HG03066 (cell line): Measurements from ENCODE around the gene KLF16.
A peak's percentile ranks its signal among the peaks of the same experiment; 100 is the strongest.

ENCODE experiments used
- ATAC-seq: cut with Tn5 transposase; IDR thresholded peaks from one replicate; pipeline ENCODE4 v1.9.1; 2021; ENCODE audit warnings: low read depth; ENCODE audit not compliant: unreplicated experiment

The KLF16 gene

DNA sequence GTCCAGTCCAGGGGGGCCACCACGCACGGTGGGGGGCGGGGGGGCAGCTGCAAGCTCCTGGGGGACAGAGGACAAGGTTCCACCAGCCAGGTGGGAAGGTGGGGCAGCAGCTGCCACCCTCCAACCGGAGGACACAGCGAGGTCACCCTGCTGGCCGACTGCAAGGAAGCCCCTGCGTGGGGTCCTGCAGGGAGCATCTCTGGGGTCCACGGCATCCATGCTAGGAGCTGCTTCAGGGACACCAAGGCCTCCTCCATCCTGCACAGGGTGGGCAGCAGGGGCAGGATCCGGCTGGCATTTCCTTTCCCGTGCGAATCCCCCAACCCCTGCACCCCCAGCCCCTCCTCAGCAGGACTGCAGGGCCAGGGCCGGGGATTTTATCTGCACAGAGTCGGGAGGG lies 8.3 kb upstream of the KLF16 start:
- ATAC-seq, result no peak

DNA sequence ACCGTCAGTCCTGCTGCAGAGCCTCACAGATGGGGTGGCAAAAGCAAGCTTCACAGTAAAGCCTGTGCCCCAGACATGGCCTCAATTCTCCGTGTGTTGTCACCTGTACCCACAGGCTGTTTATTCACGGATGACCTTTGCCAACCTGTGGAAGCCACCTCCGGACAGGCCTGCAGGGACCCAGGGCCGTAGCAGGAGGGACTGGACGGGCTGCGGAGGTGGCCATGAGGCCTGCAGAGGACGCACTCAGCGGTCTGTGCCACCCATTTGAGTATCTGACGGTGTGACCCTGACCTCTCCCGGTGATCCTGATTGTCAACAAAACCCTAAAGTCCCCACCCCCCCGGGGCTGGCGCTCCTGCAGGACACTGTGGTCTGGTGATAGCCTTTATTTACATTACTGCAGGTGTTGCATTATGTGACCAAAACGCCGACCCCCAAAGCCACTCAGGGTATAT lies 7.8 kb upstream of the KLF16 start:
- no peak for ATAC-seq

DNA sequence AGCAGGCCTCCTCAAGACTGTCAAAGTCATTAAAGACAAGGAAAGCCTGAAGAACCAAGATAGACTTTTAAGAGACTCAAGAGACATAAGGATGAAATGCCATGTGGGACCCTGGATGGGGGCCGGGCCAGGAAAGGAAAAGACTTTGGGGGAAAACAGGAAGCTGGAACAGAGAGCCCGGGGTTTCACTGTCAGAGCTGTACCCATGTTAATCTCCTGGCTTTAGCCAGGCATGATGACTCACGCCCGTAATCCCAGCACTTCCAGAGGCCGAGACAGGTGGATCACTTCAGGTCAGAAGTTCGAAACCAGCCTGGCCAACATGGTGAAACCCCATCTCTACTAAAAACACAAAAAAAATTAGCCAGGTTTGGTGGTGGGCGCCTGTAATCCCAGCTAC lies 5.6 kb upstream of the KLF16 start:
- ATAC-seq, result no peak

DNA sequence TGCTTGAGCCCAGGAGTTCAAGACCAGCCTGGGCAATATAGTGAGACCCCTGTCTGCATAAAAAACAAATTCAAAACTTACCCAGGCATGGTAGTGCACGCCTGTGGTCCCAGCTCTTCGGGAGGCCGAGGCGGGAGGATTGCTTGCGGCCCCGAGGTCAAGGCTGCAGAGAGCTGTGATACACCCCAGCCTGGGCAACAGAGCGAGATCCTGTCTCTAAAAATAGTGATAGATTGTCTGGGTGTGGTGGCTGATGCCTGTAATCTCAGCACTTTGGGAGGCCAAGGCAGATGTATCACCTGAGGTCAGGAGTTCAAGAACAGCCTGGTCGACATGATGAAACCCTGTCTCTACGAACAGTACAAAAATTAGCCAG lies 4.0 kb upstream of the KLF16 start:
- ATAC-seq, result no peak

DNA sequence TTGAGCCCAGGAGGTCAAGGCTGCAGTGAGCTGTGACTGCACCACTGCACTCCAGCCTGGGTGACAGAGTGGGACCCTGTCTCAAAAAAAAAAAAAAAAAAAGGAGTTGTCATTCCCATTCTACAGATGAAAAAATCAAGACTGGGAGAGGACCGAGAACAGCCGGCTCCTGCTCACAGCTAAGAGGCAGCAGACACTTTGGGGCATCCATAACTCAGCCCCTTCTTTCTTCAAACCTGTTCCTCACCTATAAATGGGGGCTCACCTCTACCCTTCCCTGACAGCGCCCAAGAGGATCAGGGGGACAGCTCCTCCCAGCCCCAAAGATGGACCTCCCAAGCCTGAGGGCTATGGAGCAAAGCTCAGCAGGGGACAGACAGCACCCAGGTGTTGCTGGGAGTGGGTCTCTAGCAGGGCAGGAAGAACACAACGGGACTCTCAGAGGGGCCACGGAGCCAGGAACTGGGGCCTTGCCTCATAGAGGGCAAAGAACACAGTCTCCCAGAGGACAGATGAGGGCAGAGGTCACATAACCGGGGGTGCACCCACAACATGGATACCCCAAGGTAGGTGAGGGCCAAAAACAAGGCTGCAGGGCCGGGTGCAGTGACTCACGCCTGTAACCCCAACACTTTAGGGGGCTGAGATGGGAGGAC lies 3.4 kb upstream of the KLF16 start:
- no peak for ATAC-seq

DNA sequence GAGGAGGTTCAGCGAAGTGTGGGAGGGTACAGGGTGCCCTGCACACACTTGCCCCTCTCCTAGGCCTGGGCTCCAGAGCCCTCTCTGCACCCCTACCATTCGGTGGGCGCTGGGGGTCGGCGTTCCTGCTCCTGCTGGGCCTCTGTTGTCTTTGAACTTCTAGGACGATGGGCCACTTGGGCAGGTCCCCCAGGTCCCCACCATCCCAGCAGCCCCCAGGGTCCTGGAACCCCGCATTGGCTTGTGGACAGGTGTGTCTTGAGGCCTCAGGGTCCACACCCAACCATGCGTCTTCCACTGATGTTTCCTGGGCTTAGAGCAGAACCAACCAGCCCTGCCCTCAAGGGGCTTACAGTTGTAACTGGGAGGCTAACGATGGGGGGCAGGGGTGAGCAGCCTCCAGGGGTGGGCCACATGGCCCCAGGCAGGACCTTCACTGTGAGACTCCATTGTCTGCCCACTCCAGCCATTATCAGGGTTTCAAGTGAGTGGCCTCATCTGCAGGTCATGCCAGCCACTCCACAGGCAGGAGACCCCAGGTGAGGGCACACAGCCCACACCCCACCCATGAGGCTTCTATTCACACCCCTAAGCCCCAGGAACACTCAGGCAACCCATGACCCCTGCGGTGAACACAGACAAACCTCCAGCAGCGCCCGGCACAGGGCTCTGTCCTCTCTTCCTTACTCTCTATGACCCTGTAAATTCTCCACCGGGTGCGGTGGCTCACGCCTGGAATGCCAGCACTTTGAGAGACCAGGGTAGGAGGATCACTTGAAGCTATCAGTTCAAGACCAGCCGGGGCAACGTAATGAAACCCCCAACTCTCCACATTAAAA lies 2.0 kb upstream of the KLF16 start:
- no peak for ATAC-seq

DNA sequence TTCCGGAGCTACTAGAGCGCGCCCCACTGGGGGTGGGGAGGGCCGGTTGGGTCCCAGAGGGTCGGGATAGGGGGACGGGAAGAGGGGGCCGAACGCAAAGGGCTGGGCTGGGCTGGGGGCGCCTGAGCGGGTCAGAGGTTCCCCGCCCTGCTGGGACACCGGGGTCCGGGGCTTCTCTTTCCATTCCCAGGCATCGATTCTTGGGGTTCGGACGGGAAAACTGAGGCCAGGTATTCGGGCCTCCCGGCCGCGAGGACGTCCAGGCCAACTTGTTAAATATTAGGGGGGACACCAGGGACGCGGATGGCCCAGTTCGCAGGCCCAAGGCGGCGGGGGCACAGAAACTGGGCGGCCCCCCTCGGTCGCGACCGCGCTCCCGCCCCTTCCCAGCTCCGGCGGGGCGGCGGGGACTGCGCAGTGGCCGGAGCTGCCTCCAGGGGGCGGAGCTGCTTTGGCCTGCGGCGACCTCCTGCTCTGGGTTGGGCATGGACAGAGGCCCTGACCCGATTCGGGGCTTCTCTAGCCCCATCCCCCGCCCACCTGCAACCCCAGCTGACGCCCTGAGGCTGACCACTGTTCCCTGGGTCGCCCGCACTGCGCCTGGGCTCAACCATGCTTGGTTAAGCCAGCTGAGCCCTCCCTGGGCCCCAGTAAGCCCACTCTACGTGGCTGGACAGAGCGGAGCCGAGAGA lies 1.2 kb upstream of the KLF16 start:
- ATAC-seq, result peak; percentile 44

DNA sequence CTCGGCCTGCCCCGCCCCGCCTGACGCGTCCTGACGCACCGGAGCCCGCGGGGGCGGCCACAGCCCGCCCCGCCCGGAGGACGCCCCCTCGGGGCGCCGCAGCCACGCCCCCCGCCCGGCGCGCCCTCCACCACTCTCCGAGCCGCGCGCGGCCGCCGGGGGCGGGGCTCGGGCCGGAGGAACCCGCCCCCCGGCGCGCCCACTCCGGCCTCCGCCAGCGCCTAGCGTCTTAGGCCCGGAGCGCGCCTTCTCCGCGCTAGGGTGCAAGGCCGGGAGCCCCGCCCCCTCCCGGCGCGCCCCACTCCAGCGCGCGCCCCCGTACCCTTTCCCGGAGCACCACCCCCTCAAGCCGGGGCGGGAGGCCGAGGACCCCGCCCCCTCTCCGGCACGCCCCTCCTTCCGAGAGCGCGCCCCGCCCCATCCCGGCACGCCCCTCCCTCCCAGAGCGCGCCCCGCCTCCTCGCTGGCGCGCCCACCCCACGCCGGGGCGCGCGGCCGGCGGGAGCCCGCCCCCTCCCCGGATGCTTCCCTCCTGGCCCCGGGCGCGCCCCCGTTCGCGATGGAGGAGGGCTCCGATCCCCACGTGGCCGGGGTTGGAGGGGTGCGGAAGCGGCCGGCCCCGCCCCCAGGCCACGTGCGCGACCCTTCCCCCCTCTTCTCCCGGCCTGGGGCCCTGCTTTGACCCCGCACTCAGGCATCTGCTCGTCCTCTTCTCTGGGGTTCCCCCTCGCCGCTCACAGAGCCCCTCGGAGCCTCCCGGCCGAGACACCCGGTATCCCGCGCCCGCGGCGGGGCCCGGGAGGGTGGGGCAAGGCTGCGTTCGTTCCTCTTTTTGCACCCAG lies 480 bp upstream of the KLF16 start:
- peak; percentile 52 for ATAC-seq

DNA sequence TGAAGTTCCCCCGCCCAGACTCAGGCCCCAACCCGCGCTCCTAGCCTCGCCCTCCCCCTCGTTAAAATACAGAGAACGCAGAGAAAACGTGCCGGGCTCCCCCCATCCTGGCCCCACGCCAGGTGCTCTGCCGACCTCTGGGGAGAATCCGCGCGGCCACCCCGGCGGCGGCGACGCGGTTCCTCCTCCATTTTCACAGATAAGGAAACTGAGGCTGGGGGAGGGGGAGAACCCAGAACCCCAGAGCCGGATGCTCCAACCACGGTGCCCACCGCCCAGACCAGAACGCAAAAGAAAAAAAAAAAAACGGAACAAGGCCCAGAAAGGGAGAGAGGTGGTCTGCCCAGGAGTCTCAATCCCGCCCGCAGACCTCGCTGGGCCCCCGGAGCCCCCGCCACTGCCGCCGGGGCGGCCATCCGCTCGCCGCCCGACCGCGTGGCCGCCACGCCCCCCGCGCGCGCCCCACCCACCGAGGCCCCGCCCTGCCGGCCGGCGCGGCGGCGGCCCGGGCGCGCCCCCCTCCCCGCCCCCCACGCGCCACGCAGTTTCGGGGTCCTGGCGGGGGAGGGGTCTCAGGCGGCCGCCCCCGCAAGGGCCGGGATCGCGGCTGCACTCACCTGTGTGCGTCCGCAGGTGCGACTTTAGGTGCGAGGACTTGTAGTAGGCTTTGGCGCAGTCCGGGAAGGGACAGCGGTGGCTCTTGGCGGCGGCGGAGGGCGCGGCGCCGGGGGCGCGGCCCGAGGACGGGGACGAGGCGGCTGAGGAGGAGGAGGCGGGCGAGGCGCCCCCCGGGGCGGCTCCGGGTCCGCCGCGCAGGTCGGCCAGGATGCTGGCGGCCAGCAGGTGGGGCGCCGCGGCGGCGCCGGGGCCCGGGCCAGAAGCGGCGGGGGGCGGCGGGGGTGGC lies 703 bp downstream of the KLF16 start:
- ATAC-seq, result no peak

DNA sequence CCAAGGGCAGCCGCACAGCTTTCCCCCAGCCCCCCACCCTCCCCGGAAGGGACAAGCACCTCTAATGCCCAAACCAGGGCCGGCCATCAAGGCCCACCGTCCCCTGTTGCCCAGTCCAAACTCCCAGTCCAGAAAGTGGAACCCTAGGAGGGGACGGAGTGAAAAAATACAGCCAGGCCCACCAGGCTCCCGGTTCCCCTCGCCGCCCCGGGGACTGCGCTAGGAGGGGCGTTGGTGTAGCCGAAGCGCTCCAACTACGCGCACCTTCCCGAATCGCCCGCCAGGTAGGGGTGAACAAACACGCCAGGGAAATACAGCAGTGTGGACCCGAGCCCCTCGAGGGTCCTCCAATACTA lies 1.3 kb downstream of the KLF16 start:
- no peak for ATAC-seq

DNA sequence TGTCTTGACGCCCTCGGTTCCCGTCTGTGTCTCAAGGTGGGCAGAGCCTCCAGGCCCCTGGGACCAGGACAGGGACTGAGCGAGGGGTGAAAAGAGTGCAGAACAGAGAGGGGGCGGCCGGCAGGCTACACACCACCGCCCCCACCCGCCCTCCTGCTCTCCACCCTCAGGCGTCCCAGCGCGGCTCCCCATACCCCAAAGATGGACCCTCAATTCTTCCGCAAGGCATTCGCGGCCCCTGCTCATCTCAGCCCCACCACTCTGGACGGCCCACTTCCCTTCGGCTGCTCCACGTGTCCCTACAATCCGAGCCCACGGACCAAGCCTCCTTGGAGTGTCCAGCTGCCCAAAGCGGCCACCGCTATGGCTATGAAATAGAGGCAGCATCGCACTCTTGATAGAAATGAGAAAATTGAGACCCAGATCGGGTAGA lies 1.8 kb downstream of the KLF16 start:
- no peak for ATAC-seq

DNA sequence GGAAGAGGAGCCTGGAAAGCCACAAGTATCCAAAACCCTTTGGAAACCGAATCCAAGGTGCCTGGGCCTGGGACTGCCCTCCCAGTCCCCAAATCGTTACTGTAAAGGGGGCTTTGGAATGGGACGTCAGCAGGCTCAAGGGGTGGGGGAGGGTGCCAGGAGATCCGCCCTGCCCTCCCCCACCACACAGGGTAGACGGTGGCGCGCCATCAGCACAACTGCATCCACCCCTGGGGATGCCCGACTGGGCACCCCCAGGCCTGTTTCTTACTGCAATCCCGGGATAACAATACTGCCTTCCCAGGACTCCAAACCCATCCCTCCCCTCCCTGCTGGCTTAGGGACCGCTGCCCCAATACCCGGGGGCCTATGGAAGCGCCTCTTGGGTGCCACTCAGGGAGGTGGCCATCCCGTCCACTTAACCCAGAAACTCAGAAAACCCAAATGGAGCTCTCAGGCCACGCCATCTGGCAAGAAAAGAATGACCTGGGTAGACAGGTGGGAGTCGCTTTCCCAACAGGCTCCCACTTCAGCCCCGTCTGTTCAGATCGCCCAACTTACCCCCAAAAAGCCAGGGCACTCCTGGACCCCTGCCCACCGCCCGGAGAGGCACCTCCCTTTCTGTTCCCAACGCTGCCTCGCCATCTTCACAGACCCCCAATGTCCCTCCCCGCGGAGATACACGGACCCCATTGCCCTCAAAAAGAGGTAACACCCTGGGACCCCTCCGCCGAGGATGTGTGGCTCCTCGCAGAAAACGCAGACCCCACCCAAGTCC lies 2.4 kb downstream of the KLF16 start:
- no peak for ATAC-seq

DNA sequence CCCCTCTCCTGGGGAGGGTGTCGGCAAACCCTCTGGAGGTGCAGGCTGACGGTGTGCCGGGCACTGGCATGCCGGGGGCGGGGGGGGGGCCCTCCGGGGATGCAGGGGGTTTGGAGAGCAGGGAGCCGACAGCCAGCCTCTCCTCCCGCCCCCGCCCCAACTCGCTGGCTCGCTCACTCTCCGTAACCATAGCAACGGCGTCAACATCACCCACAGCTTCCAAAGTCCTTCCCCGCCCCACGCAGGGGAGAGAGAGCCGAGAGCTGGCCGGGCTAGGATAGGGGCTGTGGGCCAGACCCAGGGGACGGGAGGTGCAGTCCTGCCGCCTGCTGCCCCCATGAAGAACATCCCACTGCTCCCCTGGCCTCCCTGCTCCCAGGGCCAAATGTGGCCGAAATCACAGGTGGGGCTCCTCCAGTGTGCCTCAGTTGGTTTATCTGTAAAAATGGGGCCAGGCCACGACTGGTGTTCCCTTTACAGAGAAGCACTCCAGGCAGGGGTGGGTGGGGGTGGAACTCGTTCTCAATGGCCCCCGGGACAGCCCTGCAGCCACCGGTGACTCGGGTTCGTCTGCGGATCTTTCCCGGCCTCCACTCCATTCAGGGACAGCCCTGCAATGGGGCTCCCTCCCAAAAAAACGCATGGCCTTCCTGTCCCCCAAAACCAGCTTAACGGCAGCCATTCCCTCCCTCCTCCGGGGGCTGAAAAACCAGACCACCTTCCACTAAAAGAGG lies 3.2 kb downstream of the KLF16 start:
- no peak for ATAC-seq

DNA sequence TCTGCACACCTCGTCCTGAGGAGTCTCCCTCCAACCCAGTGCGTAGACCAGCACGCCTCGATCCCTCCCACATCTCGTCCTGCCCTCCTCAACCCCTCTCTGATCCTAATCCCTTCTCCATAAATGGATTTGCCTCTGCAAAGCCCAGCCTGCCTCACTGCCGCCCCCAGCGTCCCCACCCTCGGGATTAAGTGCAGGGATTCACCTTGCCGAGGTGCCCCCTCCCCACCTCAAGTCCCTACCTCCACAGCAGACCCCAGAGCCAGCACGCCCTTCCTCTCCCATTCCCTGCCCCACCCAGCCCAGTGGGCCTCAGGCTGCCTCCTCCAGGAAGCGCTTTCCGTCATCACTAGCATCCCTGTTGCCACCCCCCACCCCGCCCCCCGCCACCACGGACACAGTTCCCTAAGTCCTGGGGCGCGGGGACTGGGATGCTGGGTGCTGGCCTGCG lies 4.0 kb downstream of the KLF16 start:
- no peak for ATAC-seq

DNA sequence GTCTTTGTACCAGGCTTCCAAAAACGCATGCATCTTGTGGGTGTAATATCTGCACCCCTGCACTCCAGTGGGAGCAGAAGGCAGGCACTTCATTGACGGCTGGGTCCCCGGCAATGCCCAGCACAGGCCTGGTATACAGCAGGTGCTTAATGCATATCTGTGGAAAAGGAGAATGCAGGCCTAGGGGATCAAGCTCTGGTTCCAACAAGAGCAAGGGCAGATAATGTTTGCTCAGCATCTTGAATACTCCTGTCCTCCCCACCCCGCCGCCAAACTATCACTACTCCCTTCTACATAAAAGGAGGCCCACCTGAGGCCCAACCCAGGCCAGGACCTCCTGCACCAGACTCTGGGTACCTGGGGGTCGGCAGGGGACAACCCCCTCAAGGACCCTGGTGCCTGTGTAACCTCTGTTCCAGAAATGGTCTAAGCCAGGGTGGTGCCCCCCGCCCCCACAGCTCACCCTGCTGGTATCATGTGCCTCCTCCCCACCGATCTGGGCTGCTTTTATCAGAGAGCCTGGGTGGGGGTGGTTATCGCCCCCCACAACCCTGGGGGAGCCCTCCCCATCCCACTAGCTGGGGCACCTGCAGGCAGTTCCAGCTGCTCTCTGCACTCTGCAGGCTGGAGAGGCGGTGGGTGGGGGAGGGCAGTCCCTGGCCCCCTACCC lies 4.8 kb downstream of the KLF16 start:
- no peak for ATAC-seq

DNA sequence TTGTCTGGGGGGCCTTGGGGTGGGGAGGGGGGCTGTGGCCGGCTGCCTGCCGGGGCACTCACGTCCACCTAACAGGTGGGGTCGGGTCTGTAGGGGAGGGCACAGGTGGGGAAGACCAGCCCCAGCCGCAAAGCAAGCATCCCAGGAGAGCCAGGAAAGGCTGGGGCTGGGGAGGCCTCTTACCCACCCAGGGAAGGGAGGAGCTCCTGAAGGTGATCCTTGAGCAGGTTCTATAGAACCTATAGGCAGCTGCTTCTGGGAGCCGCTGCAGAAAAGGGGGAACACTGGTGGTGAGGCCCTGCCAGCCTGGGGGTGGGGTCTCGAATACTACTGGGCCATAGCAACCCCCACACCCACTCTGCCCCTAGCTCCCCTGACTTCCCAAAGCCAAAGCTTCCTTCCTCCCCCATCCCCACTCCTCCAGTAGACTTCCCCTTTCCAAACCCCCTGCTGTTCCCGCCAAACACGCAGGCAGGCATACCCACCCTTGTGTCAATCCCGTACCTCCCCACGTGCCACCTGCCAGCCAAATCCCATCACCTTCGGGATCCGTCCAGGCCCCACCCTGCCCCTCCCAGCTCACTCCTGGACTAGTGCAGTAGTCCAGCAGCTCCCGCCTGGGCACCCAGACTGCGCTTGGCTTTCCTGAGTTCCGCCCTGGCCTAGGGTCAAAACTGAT lies 5.6 kb downstream of the KLF16 start:
- ATAC-seq, result no peak
